Left ventricle myocardium inferior (tissue), 1 donor: ENCODE data around the gene TMEM178A. TPM values are rescaled to one million over a fixed set of nuclear protein-coding genes. Genes with fewer than 3 reads are reported as not detected.

Source experiments
- DNase-seq: peaks from one replicate; pipeline ENCODE4 v3.0.0-alpha.2; 2020
- H3K27ac ChIP-seq: fragments of 200-600 bp; replicated peaks from 2 replicates; pipeline ENCODE4 v1.8.0; 2021
- H3K27me3 ChIP-seq: fragments of 200-600 bp; 2 replicates; pipeline ENCODE4 v1.8.0; 2021; ENCODE audit warnings: low read depth
- H3K36me3 ChIP-seq: fragments of 200-600 bp; 2 replicates; pipeline ENCODE4 v1.8.0; 2021
- H3K4me1 ChIP-seq: fragments of 200-600 bp; 2 replicates; pipeline ENCODE4 v1.8.0; 2021
- H3K4me3 ChIP-seq: fragments of 200-600 bp; 2 replicates; pipeline ENCODE4 v1.8.0; 2021; ENCODE audit warnings: mild to moderate bottlenecking, moderate library complexity
- H3K9me3 ChIP-seq: fragments of 200-600 bp; replicated peaks from 2 replicates; pipeline ENCODE4 v1.8.0; 2021
- CTCF ChIP-seq: fragments of 200-600 bp; IDR thresholded peaks from 2 replicates; pipeline ENCODE4 v1.8.0; 2021; ENCODE audit warnings: antibody characterized with exemption, mild to moderate bottlenecking, borderline replicate concordance
- intact Hi-C: fragments of 100-400 bp; cut with micrococcal nuclease; formaldehyde crosslinking; loops from one replicate; pipeline ENCODE4 v1.11.0; 2022
- total RNA-seq: library from RNA; stranded (reverse); fragmentation: NEBNext Ultra II Directional; extraction: Animal tissue kit (Norgen Biotek cat#: 25700); gene quantifications from one replicate; pipeline ENCODE4 v1.2.1, GENCODE V29; 2021
- donor health status: DM: no; HTN: yes; CAD: no; lungs with severe emphysema.

Gene TMEM178A
- total RNA-seq, 1 donor from 2014 or later = 3.6 TPM

DNA sequence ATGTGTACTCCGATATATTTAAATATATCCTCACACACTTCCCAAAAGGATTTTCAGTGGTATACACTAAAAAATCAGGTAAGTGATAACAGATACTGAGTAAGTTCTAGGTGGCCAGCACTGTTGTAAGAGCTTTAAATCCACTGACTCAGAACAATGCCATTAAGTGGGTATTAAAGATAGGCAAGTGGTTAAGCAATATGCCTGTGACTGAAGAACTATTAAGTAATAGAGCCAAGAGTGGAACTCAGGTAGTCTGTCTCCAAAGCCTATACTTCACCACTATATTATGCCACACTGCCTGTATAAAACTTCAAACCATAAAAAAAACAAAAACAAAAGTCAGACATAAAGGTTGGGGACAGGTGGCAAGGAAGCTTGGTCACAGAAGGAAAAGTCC, 76.2 kb downstream of the TMEM178A start:
- intact Hi-C loops = no loop called here
- Histone ChIP-seq H3K36me3 (peaks cover 72% of the 10 kb centered on the region), H3K4me1 (no peaks in the 10 kb centered on the region), H3K27me3 (no peaks in the 10 kb centered on the region), H3K27ac (no peak overlapping the region), H3K4me3 (no peak overlapping the region), H3K9me3 (no peaks in the 10 kb centered on the region)
- no peak for TF ChIP-seq CTCF
- DNase-seq = no peak

- no peak overlapping the region for H3K27ac ChIP-seq
Observed at GRCh38 chr2:39743269-39743776, 77.6 kb downstream of the TMEM178A start.

DNA sequence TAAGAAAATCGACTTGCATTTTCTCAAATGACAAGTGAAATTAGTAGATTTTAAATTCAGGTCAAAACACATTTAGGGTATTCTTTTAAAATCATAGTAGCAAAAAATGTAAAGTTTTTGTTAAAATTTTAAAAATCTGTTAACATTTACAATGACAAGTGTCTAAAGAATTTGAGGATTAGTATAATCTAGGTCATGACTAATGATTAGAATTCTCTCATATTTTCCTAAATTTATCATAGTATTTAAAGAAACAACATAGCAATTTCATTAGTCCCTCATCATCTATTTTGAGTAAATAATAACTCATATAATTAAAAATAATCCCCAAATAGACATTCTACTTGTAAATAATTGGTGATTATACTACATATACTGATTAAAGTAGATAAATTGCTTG, 89.7 kb downstream of the TMEM178A start:
- DNase-seq = no peak
- no peaks in the 10 kb centered on the region for H3K4me1 ChIP-seq
- intact Hi-C loops = no loop called here
- TF ChIP-seq CTCF = no peak
- no peaks in the 10 kb centered on the region for H3K27me3 ChIP-seq
- no peaks in the 10 kb centered on the region for H3K9me3 ChIP-seq
- peaks cover 99% of the 10 kb centered on the region for H3K36me3 ChIP-seq
- no peak overlapping the region for H3K27ac ChIP-seq
- no peak overlapping the region for H3K4me3 ChIP-seq

More at GRCh38 chr2:39743269-39743776, 77.6 kb downstream of the TMEM178A start:
- TF ChIP-seq CTCF = no peak
- peaks cover 70% of the 10 kb centered on the region for H3K36me3 ChIP-seq
- H3K4me1 ChIP-seq = no peaks in the 10 kb centered on the region
- H3K27me3 ChIP-seq = no peaks in the 10 kb centered on the region
- H3K9me3 ChIP-seq = no peaks in the 10 kb centered on the region
- H3K4me3 ChIP-seq = no peak overlapping the region
- no peak for DNase-seq
- intact Hi-C loops = no loop called here

DNA sequence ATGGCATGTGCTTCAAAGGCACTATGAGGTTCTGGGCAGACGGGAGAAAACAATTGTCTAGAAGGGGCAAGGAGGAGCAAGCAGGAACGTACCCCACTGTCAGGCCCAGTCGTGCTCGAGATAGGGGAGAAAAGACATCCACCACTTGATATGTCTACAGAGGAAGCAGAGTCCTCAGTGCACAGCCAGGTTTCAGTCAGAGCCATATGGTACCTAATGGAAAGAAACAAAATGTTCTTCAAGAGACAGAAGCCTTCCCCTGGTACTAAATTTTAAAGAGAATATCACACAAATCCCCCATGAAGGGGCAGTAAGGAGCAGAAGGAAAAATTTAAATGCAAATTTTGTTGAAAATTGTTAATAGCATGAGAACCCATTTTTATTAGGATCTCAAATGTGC, 91.4 kb downstream of the TMEM178A start:
- H3K4me1 ChIP-seq = no peaks in the 10 kb centered on the region
- no peak overlapping the region for H3K4me3 ChIP-seq
- H3K36me3 ChIP-seq = peaks cover 98% of the 10 kb centered on the region
- no peak for DNase-seq
- intact Hi-C loops = no loop called here
- no peaks in the 10 kb centered on the region for H3K27me3 ChIP-seq
- H3K9me3 ChIP-seq = no peaks in the 10 kb centered on the region
- no peak for TF ChIP-seq CTCF
- no peak overlapping the region for H3K27ac ChIP-seq

- DNase-seq = no peak
- peaks cover 81% of the 10 kb centered on the region for H3K36me3 ChIP-seq
- intact Hi-C loops = no loop called here
- no peaks in the 10 kb centered on the region for H3K4me1 ChIP-seq
- TF ChIP-seq CTCF = no peak
- no peak overlapping the region for H3K4me3 ChIP-seq
- H3K27me3 ChIP-seq = no peaks in the 10 kb centered on the region
- no peaks in the 10 kb centered on the region for H3K9me3 ChIP-seq
- H3K27ac ChIP-seq = no peak overlapping the region
Observed at GRCh38 chr2:39762448-39762847, 96.7 kb downstream of the TMEM178A start.

Other genes starting within 250 kb of the TMEM178A start
- 37.1 TPM for gene MAP4K3, start 228.6 kb upstream of the TMEM178A start, total RNA-seq
- 5.9 TPM for gene THUMPD2, start 113.3 kb downstream of the TMEM178A start, total RNA-seq